Mucosa of rectum (tissue), 2 donors: Measurements from ENCODE around the gene LRTM2.

Experiments
- H3K27ac ChIP-seq, 2 donors: one replicate each; pipeline ENCODE4 v1.7.0; 2013; ENCODE audit warnings: inconsistent platforms in 2 of 2, low read depth in 2 of 2, low read length in 2 of 2
- H3K27me3 ChIP-seq, 2 donors: one replicate each; pipeline ENCODE4 v1.7.0; 2013; ENCODE audit warnings: low read length in 2 of 2; ENCODE audit not compliant: control insufficient read depth in 2 of 2, insufficient read depth in 2 of 2
- H3K36me3 ChIP-seq, 2 donors: one replicate each; pipeline ENCODE4 v1.7.0; 2013; ENCODE audit warnings: low read length in 2 of 2; ENCODE audit not compliant: control insufficient read depth in 2 of 2, insufficient read depth in 2 of 2
- H3K4me1 ChIP-seq, 2 donors: one replicate each; pipeline ENCODE4 v1.7.0; 2013; ENCODE audit warnings: low read length in 2 of 2, mild to moderate bottlenecking in 1 of 2; ENCODE audit not compliant: control insufficient read depth in 2 of 2, insufficient read depth in 2 of 2
- H3K4me3 ChIP-seq, 2 donors: one replicate each; pipeline ENCODE4 v1.7.0; 2013; ENCODE audit warnings: low read length in 2 of 2
- H3K9ac ChIP-seq, 2 donors: one replicate each; pipeline ENCODE4 v1.7.0; 2013; ENCODE audit warnings: low read length in 2 of 2, low read depth in 1 of 2, mild to moderate bottlenecking in 1 of 2
- H3K9me3 ChIP-seq, 2 donors: one replicate each; pipeline ENCODE4 v1.7.0; 2013; ENCODE audit warnings: low read length in 2 of 2; ENCODE audit not compliant: control insufficient read depth in 2 of 2
- donor health status: healthy.
- donor health status: Normal muscosa, but diverticular disease.

The LRTM2 gene

GRCh38 chr12:1791104-1791841 is 29.1 kb upstream of the LRTM2 start:
- Histone ChIP-seq H3K4me1 (peaks cover 5 to 6% of the 10 kb centered on the region in 2 donors), H3K27ac (no peak overlapping the region), H3K27me3 (no peaks in the 10 kb centered on the region), H3K9me3 (no peaks in the 10 kb centered on the region), H3K4me3 (no peak overlapping the region), H3K36me3 (peaks cover 9 to 10% of the 10 kb centered on the region in 2 donors), H3K9ac (no peak overlapping the region)

- Histone ChIP-seq H3K4me1 (peaks cover 7 to 14% of the 10 kb centered on the region in 2 donors), H3K27me3 (no peaks in the 10 kb centered on the region), H3K4me3 (no peak overlapping the region), H3K27ac (no peak overlapping the region), H3K36me3 (peaks cover 0 to 6% of the 10 kb centered on the region in 2 donors), H3K9me3 (no peaks in the 10 kb centered on the region), H3K9ac (no peak overlapping the region)
Observed at GRCh38 chr12:1792406-1792805, 28.0 kb upstream of the LRTM2 start.

GRCh38 chr12:1793426-1794210 is 26.7 kb upstream of the LRTM2 start:
- Histone ChIP-seq H3K36me3 (no peaks in the 10 kb centered on the region), H3K4me3 (no peak overlapping the region), H3K9ac (no peak overlapping the region), H3K27me3 (no peaks in the 10 kb centered on the region), H3K4me1 (peaks cover 8 to 15% of the 10 kb centered on the region in 2 donors), H3K27ac (no peak overlapping the region), H3K9me3 (no peaks in the 10 kb centered on the region)

- no peaks in the 10 kb centered on the region for H3K9me3 ChIP-seq
- H3K4me3 ChIP-seq: no peak overlapping the region
- H3K27me3 ChIP-seq: no peaks in the 10 kb centered on the region
- no peak overlapping the region for H3K9ac ChIP-seq
- H3K27ac ChIP-seq: no peak overlapping the region
- H3K4me1 ChIP-seq: peaks cover 8 to 15% of the 10 kb centered on the region in 2 donors
- H3K36me3 ChIP-seq: no peaks in the 10 kb centered on the region
Observed at GRCh38 chr12:1794440-1795090, 25.8 kb upstream of the LRTM2 start.

- Histone ChIP-seq H3K27ac (peak overlapping the region in 1 of 2 donors; percentile 95), H3K36me3 (no peaks in the 10 kb centered on the region), H3K9ac (peak overlapping the region in 1 of 2 donors; percentile 62), H3K9me3 (no peaks in the 10 kb centered on the region), H3K4me1 (peaks cover 8 to 15% of the 10 kb centered on the region in 2 donors), H3K27me3 (no peaks in the 10 kb centered on the region), H3K4me3 (peak overlapping the region; percentile 22 to 55)
Observed at GRCh38 chr12:1795221-1795784, 25.1 kb upstream of the LRTM2 start.

- H3K4me1 ChIP-seq: peaks cover 8 to 15% of the 10 kb centered on the region in 2 donors
- peak overlapping the region; percentile 91 to 97 for H3K9ac ChIP-seq
- H3K9me3 ChIP-seq: no peaks in the 10 kb centered on the region
- no peaks in the 10 kb centered on the region for H3K27me3 ChIP-seq
- H3K27ac ChIP-seq: peak overlapping the region; percentile 86 to 95
- H3K36me3 ChIP-seq: no peaks in the 10 kb centered on the region
- peak overlapping the region; percentile 88 to 90 for H3K4me3 ChIP-seq
Observed at GRCh38 chr12:1795785-1796514, 24.4 kb upstream of the LRTM2 start.

- H3K4me1 ChIP-seq: peaks cover 8 to 15% of the 10 kb centered on the region in 2 donors
Observed at GRCh38 chr12:1796515-1797010, 23.8 kb upstream of the LRTM2 start.

GRCh38 chr12:1797011-1797901 is 23.1 kb upstream of the LRTM2 start:
- peak overlapping the region; percentile 88 to 90 for H3K4me3 ChIP-seq
- no peaks in the 10 kb centered on the region for H3K27me3 ChIP-seq
- H3K36me3 ChIP-seq: no peaks in the 10 kb centered on the region
- peaks cover 8 to 15% of the 10 kb centered on the region in 2 donors for H3K4me1 ChIP-seq
- peak overlapping the region; percentile 91 to 97 for H3K9ac ChIP-seq
- peak overlapping the region; percentile 86 to 95 for H3K27ac ChIP-seq
- no peaks in the 10 kb centered on the region for H3K9me3 ChIP-seq

More at GRCh38 chr12:1796515-1797010, 23.8 kb upstream of the LRTM2 start:
- Histone ChIP-seq H3K27ac (peak overlapping the region; percentile 86 to 95), H3K9ac (peak overlapping the region; percentile 91 to 97), H3K36me3 (no peaks in the 10 kb centered on the region), H3K9me3 (no peaks in the 10 kb centered on the region), H3K27me3 (no peaks in the 10 kb centered on the region), H3K4me3 (peak overlapping the region; percentile 88 to 90)
